RWPE1 (cell line): ENCODE measurements around the gene LSM14A.

ENCODE experiments used
- CTCF ChIA-PET: fragments of 350-600 bp; sonication (Branson Sonifier 250); formaldehyde crosslinking; extraction: SDS; loops from one replicate; lab custom pipeline; 2021; lab: Yijun Ruan, JAX
- POLR2A ChIA-PET: fragments of 400-600 bp; formaldehyde crosslinking; extraction: SDS; loops from one replicate; lab custom pipeline; 2020; ENCODE audit warnings: antibody characterized with exemption; ENCODE audit not compliant: low non-redundant PET; lab: Yijun Ruan, JAX
- DNase-seq: peaks from one replicate; pipeline ENCODE4 v3.0.0; 2012; ENCODE audit warnings: low spot score
- H3K27ac ChIP-seq: fragments of 450-650 bp; 2 replicates; pipeline ENCODE4 v1.5.1; 2017
- CTCF ChIP-seq: fragments of 450-650 bp; conservative IDR thresholded peaks from 2 replicates; pipeline ENCODE4 v1.5.1; 2017; ENCODE audit warnings: low read depth, mild to moderate bottlenecking

LSM14A gene

DNA sequence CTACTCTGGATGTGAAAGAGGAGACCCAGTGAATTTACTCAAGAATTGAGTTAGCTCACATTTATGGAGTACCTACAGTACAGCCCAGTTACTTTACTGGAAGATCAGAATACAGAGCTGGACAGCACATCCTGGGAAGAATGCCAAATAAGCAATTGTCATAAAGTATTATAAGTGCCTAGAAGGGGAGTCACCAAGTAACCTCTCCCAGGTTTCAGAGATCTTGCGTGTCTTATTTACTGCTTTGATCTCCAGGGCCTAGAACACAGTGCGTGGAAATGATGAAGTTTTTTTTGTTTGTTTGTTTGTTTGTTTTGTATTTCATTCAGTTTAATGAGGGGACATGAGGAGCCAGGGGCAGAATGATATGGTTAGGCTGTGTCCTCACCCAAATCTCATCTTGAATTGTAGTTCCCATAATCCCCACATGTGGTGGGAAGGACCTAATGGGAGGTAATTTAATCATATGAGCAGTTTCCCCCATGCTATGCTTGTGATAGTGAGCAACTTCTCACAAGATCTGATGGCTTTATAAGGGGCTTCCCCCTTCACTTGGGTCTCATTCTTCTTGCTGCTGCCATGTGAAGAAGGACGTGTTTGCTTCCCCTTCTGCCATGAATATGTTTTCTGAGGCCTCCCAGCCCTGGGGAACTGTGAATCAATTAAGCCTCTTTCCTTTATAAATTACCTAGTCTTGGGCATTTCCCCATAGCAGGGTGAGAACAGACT, 87.2 kb downstream of the LSM14A start:
- TF ChIP-seq CTCF: no peak
- ChIA-PET CTCF (no interaction called here), POLR2A (no interaction called here)
- DNase-seq: no peak
- H3K27ac ChIP-seq: no peak overlapping the region

GRCh38 chr19:34260771-34261173, 88.5 kb downstream of the LSM14A start:
- TF ChIP-seq CTCF: no peak
- ChIA-PET POLR2A (no interaction called here), CTCF (no interaction called here)
- no peak for DNase-seq
- H3K27ac ChIP-seq: no peak overlapping the region

- peak overlapping the region; percentile 52; the same call in 1 of the 2 replicates for H3K27ac ChIP-seq
- ChIA-PET POLR2A (interaction anchor here (0.5 kb wide), 1 partner anchor 71 kb away, joined by 8 read pairs; no protein-coding TSS in a partner anchor), CTCF (no interaction called here)
- DNase-seq: no peak
- TF ChIP-seq CTCF: no peak
Measured at GRCh38 chr19:34261334-34262109, 89.2 kb downstream of the LSM14A start.

DNA sequence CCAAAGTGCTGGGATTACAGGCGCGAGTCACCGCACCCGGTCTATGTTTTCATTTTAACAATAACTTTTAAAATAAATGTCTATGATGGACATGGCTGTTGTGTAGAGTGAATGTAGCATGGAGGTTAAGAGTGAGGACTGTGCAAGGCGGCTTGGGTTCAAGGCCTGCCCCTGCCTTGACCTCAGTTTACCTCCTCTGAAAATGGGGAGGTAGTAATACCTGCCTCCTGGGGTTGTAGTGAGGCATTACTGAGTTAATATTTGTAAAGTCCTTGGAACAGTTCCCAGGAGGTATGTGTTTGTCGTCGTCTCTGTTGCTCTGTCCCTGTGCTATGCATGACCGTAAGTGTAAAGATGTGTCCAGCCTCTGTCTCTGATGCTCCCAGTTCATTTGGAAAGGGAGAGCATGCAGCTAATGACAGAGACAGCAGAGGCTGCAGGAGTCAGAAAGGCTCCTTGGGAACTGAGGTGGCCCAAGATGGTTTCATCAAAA, 91.5 kb downstream of the LSM14A start:
- POLR2A ChIA-PET: no interaction called here
- TF ChIP-seq CTCF: no peak
- no peak for DNase-seq
- H3K27ac ChIP-seq: no peak overlapping the region
- CTCF ChIA-PET: no interaction called here

GRCh38 chr19:34265221-34265650, 92.9 kb downstream of the LSM14A start:
- no peak for TF ChIP-seq CTCF
- peak; percentile 45 for DNase-seq
- POLR2A ChIA-PET: no interaction called here
- CTCF ChIA-PET: interaction anchor here (0.6 kb wide), 1 partner anchor 13 kb away, joined by 10 read pairs; no protein-coding TSS in a partner anchor
- peak overlapping the region; percentile 47; the same call in 1 of the 2 replicates for H3K27ac ChIP-seq

DNA sequence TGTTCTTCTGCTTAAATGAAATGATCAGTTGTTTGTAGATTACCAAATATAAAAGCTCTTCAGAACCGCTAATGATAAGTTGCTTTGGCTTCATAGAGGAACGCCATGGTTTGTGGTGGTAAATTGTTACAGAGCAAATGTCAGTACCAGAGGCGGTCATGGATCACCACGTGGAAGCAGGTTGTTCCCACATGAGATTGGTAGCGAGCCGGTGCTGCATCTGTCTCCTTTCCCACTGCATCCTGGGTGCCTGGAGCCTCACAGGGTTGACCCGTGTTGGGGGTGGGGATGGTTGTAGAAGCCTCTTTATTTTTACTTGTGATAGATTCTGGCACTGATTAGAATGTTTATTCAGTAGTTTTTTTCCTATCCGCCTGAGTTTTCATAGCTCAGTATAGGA, 96.8 kb downstream of the LSM14A start:
- POLR2A ChIA-PET: no interaction called here
- peak overlapping the region; percentile 78 for H3K27ac ChIP-seq
- DNase-seq: no peak
- no peak for TF ChIP-seq CTCF
- CTCF ChIA-PET: no interaction called here
